GM10266 (cell line): ENCODE results near the gene SMIM5.
A peak's percentile ranks its signal among the peaks of the same experiment; 100 is the strongest.

Source experiments
- DNase-seq: peaks from one replicate; pipeline ENCODE4 v3.0.0; 2012; ENCODE audit errors: extremely low spot score
- CTCF ChIP-seq: IDR thresholded peaks from 2 replicates; pipeline ENCODE4 v1.5.1; 2012; ENCODE audit warnings: mild to moderate bottlenecking, low read depth; ENCODE audit not compliant: control insufficient read depth, insufficient read depth; ENCODE audit errors: missing control alignments

SMIM5 gene

GRCh38 chr17:75595920-75596313 is 37.3 kb upstream of the SMIM5 start:
- no peak for DNase-seq
- no peak for TF ChIP-seq CTCF

GRCh38 chr17:75596320-75597087 is 36.7 kb upstream of the SMIM5 start:
- no peak for DNase-seq
- no peak for TF ChIP-seq CTCF

- peak; percentile 81 for DNase-seq
- TF ChIP-seq CTCF = peak; percentile 79
Observed at GRCh38 chr17:75601057-75601987, 31.9 kb upstream of the SMIM5 start.

GRCh38 chr17:75602644-75603043 is 30.6 kb upstream of the SMIM5 start:
- no peak for DNase-seq
- no peak for TF ChIP-seq CTCF

- DNase-seq = no peak
- no peak for TF ChIP-seq CTCF
Observed at GRCh38 chr17:75603123-75603522, 30.1 kb upstream of the SMIM5 start.

- DNase-seq = no peak
- no peak for TF ChIP-seq CTCF
Observed at GRCh38 chr17:75604034-75604695, 29.1 kb upstream of the SMIM5 start.

- no peak for DNase-seq
- no peak for TF ChIP-seq CTCF
Observed at GRCh38 chr17:75605790-75606189, 27.4 kb upstream of the SMIM5 start.
